Measurements from ENCODE around the gene SGMS1. TPM values are rescaled to one million over a fixed set of nuclear protein-coding genes. Genes with fewer than 3 reads are reported as not detected.

The SGMS1 gene
- polyA plus RNA-seq, 2 of the 4 experiments (the other 2 are of a cell fraction): 22.7 to 28.2 TPM

GRCh38 chr10:50417886-50418830 is 205.6 kb downstream of the SGMS1 start (continued):
- TF ChIP-seq KDM1A (IDR thresholded peaks at IDR 0.05; ENCODE audit: low read depth) (no peak), MAFK (IDR thresholded peaks at IDR 0.05; ENCODE audit: partially characterized antibody) (peak; percentile 87), PHF8 (IDR thresholded peaks at IDR 0.05; ENCODE audit: borderline replicate concordance, low read depth) (peak; percentile 52; the same call in 1 of the 2 replicates), CTCF (IDR thresholded peaks at IDR 0.05) (0 out of 3 replicates have a peak, but pooled peaks have one; percentile 11), HOXB5 (CRISPR knock-in tag; IDR thresholded peaks at IDR 0.05) (no peak)

DNA sequence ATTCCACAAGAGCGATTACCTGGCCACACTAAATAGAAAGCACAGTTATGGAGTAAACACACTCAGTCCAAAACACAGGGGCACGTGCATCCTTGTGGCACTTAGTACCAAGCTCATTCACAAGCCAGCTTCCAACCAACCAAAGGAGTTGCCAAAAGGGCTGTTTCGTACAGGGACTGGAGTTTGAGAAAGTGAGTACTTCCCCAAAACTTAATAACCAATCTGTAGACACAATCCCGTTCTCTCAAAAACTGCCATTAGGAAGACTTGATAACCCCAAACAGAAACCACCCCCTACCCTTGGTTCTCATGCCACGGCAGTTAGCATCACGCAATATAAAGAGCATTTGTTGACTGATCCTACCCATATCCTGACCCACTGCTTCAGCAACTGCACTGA is 206.3 kb downstream of the SGMS1 start:
- peak; percentile 16 to 37 for DNase-seq (ENCODE audit: low read depth in 1 of 2, low spot score in 1 of 2)
- 2% methylated on average over 6 of the region's 6 CpGs for WGBS (ENCODE audit: missing lambda C conversion rate)
- Histone ChIP-seq H3K4me1 (peaks cover 46% of the 10 kb centered on the region), H3K9me3 (no peaks in the 10 kb centered on the region), H3K27ac (peak overlapping the region; percentile 86 to 96), H3K4me3 (peak overlapping the region; percentile 58), H3K4me2 (peak overlapping the region; percentile 97)
- ATAC-seq: peak; percentile 49 to 60
- ChIA-PET POLR2A (interaction anchor here (1.7 to 1.9 kb wide), 2 partner anchors 204 to 208 kb away, joined by 7 to 24 read pairs; partner anchors contain the start of gene SGMS1), CTCF (interaction anchor here (0.8 to 1.9 kb wide), 4 partner anchors 15 to 205 kb away, joined by 3 to 7 read pairs (median 3); no protein-coding TSS in a partner anchor)
- TF ChIP-seq MAX (IDR thresholded peaks at IDR 0.05) (0 out of 2 replicates have a peak, but pooled peaks have one; percentile 25), BHLHE40 (IDR thresholded peaks at IDR 0.05; ENCODE audit: low read depth, low read length) (0 out of 2 replicates have a peak, but pooled peaks have one; percentile 58), HOXB5 (CRISPR knock-in tag; IDR thresholded peaks at IDR 0.05) (no peak), MYC (IDR thresholded peaks at IDR 0.05; ENCODE audit: borderline replicate concordance, low read length) (0 out of 2 replicates have a peak, but pooled peaks have one; percentile 44)
- FAIRE-seq: no peak

DNA sequence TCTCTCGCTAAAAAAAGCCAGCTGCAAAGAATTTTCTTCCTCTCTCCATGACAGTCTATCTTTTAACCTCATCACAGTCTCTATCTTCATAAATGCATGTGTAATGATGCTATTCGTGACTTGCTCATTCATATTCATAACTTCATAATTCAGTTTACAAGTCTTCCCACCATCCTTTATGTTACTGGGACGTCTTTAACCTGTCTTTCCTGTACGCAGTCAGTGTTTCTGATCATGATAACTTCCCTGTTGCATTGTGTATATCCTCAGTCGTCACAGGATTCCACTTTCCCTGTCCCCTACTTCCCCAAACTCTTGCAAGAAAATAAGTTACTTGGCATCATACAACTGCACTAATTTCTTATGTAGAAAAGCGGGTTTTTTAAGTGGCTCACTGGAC is 206.9 kb downstream of the SGMS1 start:
- H3K27ac ChIP-seq: peak overlapping the region; percentile 86 to 96; a peak in 4 of 6 replicates
- POLR2A ChIA-PET: interaction anchor here (0.7 to 1.9 kb wide), 2 partner anchors 85 to 208 kb away, joined by 8 to 24 read pairs; partner anchors contain the start of gene SGMS1
- no peaks in the 10 kb centered on the region for H3K9me3 ChIP-seq
- ATAC-seq: no peak
- CTCF ChIA-PET: interaction anchor here (0.9 to 1.9 kb wide), 7 partner anchors 11 to 205 kb away, joined by 3 to 7 read pairs (median 4); no protein-coding TSS in a partner anchor
- no peak for FAIRE-seq
- WGBS (ENCODE audit: missing lambda C conversion rate): 55% methylated on average over 6 of the region's 6 CpGs
- TF ChIP-seq ZSCAN20 (CRISPR knock-in tag; IDR thresholded peaks at IDR 0.05) (no peak), HOXA7 (CRISPR knock-in tag; IDR thresholded peaks at IDR 0.05) (no peak), MAFK (IDR thresholded peaks at IDR 0.05; ENCODE audit: partially characterized antibody) (no peak), EP300 (IDR thresholded peaks at IDR 0.05) (no peak), ELK1 (IDR thresholded peaks at IDR 0.05; ENCODE audit: low read depth, low read length) (no peak), ESRRA (IDR thresholded peaks at IDR 0.05; ENCODE audit: borderline replicate concordance, low read length) (no peak), POLR2A (IDR thresholded peaks at IDR 0.05; ENCODE audit: low read length) (no peak)
- H3K4me3 ChIP-seq: peak overlapping the region; percentile 58
- peak overlapping the region; percentile 97 for H3K4me2 ChIP-seq
- H3K4me1 ChIP-seq: peaks cover 46% of the 10 kb centered on the region
- no peak for DNase-seq (ENCODE audit: low read depth in 1 of 2, low spot score in 1 of 2)

All from A549 (cell line).